ENCODE measurements around the gene TEX13D.

The TEX13D gene

DNA sequence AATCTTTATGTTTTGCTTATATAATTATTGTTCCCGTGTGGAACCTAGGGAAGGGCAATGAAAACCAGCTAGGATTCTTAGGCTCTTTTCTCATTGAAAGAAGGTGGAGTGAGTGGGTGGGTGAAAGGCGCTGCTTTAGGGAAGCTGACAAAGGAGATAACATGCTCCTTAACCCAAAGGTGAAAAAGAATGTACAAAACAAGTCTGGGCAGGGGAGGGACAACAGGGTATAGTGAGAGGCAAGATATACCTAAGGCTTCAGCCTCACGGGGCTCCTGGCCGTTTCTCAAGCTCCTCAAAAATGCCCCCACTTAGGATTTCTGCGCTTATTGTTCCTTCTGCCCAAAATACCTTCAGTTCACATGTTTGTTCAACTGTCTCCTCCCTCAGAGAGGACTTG is 15.7 kb downstream of the TEX13D start:
- Histone ChIP-seq H3K27ac (ENCODE audit: low read depth, low read length, poor library complexity, severe bottlenecking) (no peak overlapping the region), H3F3A (ENCODE audit: insufficient read depth, low read length) (no peaks in the 10 kb centered on the region), H3K79me2 (ENCODE audit: insufficient read depth, low read length) (no peaks in the 10 kb centered on the region), H2AFZ (ENCODE audit: low read length) (no peak overlapping the region), H3K4me1 (ENCODE audit: insufficient read depth, low read length, severe bottlenecking) (no peaks in the 10 kb centered on the region), H4K20me1 (ENCODE audit: insufficient read depth, low read length) (no peaks in the 10 kb centered on the region), H3K9me3 (ENCODE audit: low read length) (no peaks in the 10 kb centered on the region), H3K4me3 (ENCODE audit: low read depth, low read length, poor library complexity, severe bottlenecking) (no peak overlapping the region), H3K9me2 (ENCODE audit: low read depth, low read length) (no peaks in the 10 kb centered on the region), H3K4me2 (ENCODE audit: low read length) (no peak overlapping the region), H3K36me3 (ENCODE audit: insufficient read depth, low read length) (no peaks in the 10 kb centered on the region), H3K27me3 (ENCODE audit: insufficient read depth, low read length) (no peaks in the 10 kb centered on the region), H3K9ac (ENCODE audit: low read length) (no peak overlapping the region)
- no peak for TF ChIP-seq EZH2 (IDR thresholded peaks at IDR 0.05; ENCODE audit: borderline replicate concordance, low read length)
- TF ChIP-seq, protein P1, sequence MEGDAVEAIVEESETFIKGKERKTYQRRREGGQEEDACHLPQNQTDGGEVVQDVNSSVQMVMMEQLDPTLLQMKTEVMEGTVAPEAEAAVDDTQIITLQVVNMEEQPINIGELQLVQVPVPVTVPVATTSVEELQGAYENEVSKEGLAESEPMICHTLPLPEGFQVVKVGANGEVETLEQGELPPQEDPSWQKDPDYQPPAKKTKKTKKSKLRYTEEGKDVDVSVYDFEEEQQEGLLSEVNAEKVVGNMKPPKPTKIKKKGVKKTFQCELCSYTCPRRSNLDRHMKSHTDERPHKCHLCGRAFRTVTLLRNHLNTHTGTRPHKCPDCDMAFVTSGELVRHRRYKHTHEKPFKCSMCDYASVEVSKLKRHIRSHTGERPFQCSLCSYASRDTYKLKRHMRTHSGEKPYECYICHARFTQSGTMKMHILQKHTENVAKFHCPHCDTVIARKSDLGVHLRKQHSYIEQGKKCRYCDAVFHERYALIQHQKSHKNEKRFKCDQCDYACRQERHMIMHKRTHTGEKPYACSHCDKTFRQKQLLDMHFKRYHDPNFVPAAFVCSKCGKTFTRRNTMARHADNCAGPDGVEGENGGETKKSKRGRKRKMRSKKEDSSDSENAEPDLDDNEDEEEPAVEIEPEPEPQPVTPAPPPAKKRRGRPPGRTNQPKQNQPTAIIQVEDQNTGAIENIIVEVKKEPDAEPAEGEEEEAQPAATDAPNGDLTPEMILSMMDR (IDR thresholded peaks at IDR 0.05; ENCODE audit: low read length), result no peak

DNA sequence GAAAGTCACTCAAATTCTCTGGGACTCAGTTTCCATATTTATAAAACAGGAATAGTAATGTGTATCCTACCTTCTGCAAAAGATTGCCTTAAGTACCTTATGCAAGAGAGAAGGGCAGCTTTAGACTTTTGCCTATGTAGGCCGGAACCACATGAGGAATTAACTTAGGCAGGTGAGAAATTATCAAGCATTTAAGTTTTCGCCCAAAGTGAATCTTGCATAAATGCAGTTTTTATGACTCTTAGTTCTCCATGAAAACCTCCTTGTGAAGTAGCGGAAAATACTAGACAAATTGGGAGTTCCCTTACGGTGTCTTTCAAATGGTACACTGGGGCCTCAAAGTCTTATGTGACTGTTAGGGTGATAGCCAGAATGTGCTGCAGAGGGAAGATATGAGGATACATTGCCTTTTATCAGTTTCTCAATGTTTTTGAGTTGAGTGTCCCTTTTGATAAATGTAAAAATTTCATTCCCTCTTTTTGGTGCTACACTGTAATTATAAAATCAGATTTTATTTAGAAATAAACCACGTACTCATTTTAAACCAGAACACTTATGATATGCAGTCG is 16.5 kb downstream of the TEX13D start:
- no peaks in the 10 kb centered on the region for H3K4me1 ChIP-seq (ENCODE audit: insufficient read depth, low read length, severe bottlenecking)
- no peak overlapping the region for H3K9ac ChIP-seq (ENCODE audit: low read length)
- no peak overlapping the region for H3K27ac ChIP-seq (ENCODE audit: low read depth, low read length, poor library complexity, severe bottlenecking)
- no peaks in the 10 kb centered on the region for H3K79me2 ChIP-seq (ENCODE audit: insufficient read depth, low read length)
- H3K4me2 ChIP-seq (ENCODE audit: low read length), result no peak overlapping the region
- H3K9me3 ChIP-seq (ENCODE audit: low read length), result no peaks in the 10 kb centered on the region
- H3K36me3 ChIP-seq (ENCODE audit: insufficient read depth, low read length), result no peaks in the 10 kb centered on the region
- H2AFZ ChIP-seq (ENCODE audit: low read length), result no peak overlapping the region
- TF ChIP-seq, protein P1 (IDR thresholded peaks at IDR 0.05; ENCODE audit: low read length), result no peak
- no peak for TF ChIP-seq EZH2 (IDR thresholded peaks at IDR 0.05; ENCODE audit: borderline replicate concordance, low read length)
- no peaks in the 10 kb centered on the region for H3K9me2 ChIP-seq (ENCODE audit: low read depth, low read length)
- no peaks in the 10 kb centered on the region for H3K27me3 ChIP-seq (ENCODE audit: insufficient read depth, low read length)
- H3F3A ChIP-seq (ENCODE audit: insufficient read depth, low read length), result no peaks in the 10 kb centered on the region
- H4K20me1 ChIP-seq (ENCODE audit: insufficient read depth, low read length), result no peaks in the 10 kb centered on the region
- H3K4me3 ChIP-seq (ENCODE audit: low read depth, low read length, poor library complexity, severe bottlenecking), result no peak overlapping the region

GRCh38 chrX:124354648-124355047 is 22.2 kb downstream of the TEX13D start:
- Histone ChIP-seq H3K27ac (ENCODE audit: low read depth, low read length, poor library complexity, severe bottlenecking) (no peak overlapping the region), H3K4me1 (ENCODE audit: insufficient read depth, low read length, severe bottlenecking) (no peaks in the 10 kb centered on the region), H3K79me2 (ENCODE audit: insufficient read depth, low read length) (no peaks in the 10 kb centered on the region), H3K4me3 (ENCODE audit: low read depth, low read length, poor library complexity, severe bottlenecking) (no peak overlapping the region), H3K36me3 (ENCODE audit: insufficient read depth, low read length) (no peaks in the 10 kb centered on the region), H3K4me2 (ENCODE audit: low read length) (no peak overlapping the region), H3K27me3 (ENCODE audit: insufficient read depth, low read length) (no peaks in the 10 kb centered on the region), H2AFZ (ENCODE audit: low read length) (no peak overlapping the region), H3K9me3 (ENCODE audit: low read length) (no peaks in the 10 kb centered on the region), H3F3A (ENCODE audit: insufficient read depth, low read length) (no peaks in the 10 kb centered on the region), H3K9ac (ENCODE audit: low read length) (no peak overlapping the region), H4K20me1 (ENCODE audit: insufficient read depth, low read length) (no peaks in the 10 kb centered on the region), H3K9me2 (ENCODE audit: low read depth, low read length) (no peaks in the 10 kb centered on the region)
- no peak for TF ChIP-seq EZH2 (IDR thresholded peaks at IDR 0.05; ENCODE audit: borderline replicate concordance, low read length)
- TF ChIP-seq, protein P1 (IDR thresholded peaks at IDR 0.05; ENCODE audit: low read length), result no peak

All from OCI-LY1 (cell line).